ENCODE data around the gene OXGR1. TPM values are rescaled to one million over a fixed set of nuclear protein-coding genes. Genes with fewer than 3 reads are reported as not detected.

OXGR1 gene
- total and polyA plus RNA-seq, 2 of the 4 experiments (the other 2 are of a cell fraction): not detected

GRCh38 chr13:96968027-96968426 lies 26.2 kb downstream of the OXGR1 start:
- DNase-seq (no peak), ATAC-seq (ENCODE audit: low read depth) (no peak)
- no peak overlapping the region for H3K27ac ChIP-seq (ENCODE audit: insufficient read depth, low read length)
- H3K36me3 ChIP-seq (ENCODE audit: control insufficient read depth, insufficient read depth, low read length): no peaks in the 10 kb centered on the region
- no peak overlapping the region for H2BK20ac ChIP-seq (ENCODE audit: low read depth, low read length)
- no TSS peak for BruUV-seq (replicated peaks)
- H2BK15ac ChIP-seq (ENCODE audit: low read depth, low read length): no peak overlapping the region
- H3K9me3 ChIP-seq (ENCODE audit: control insufficient read depth, insufficient read depth, low read length): peaks cover 10% of the 10 kb centered on the region
- TF ChIP-seq POLR2A (IDR thresholded peaks at IDR 0.05; ENCODE audit: low read depth, low read length) (no peak), MXI1 (IDR thresholded peaks at IDR 0.05; ENCODE audit: borderline replicate concordance, low read depth, low read length) (no peak)
- in situ Hi-C loops (cut with MboI; ENCODE audit: low sequenced_read_pairs): no loop called here
- no peak overlapping the region for H3K56ac ChIP-seq (ENCODE audit: extremely low read depth, insufficient read depth, low read length)
- H3K23ac ChIP-seq (ENCODE audit: low read depth, low read length): no peak overlapping the region
- H3K18ac ChIP-seq (ENCODE audit: low read depth, low read length): no peak overlapping the region
- no peak overlapping the region for H4K5ac ChIP-seq (ENCODE audit: low read depth, low read length)
- no peak overlapping the region for H3K4ac ChIP-seq (ENCODE audit: low read depth, low read length)
- no CpG with 5 or more reads among the region's 2 CpGs for WGBS, 2 experiments (ENCODE audit: extremely low coverage in 2 of 2, insufficient read length in 1 of 2)
- no peaks in the 10 kb centered on the region for H4K20me1 ChIP-seq (ENCODE audit: insufficient read depth, low read length)
- H2AK9ac ChIP-seq (replicated peaks; ENCODE audit: low read depth, low read length, poor library complexity): no peak overlapping the region
- dilution Hi-C loops (cut with HindIII; ENCODE audit: low sequenced_read_pairs, unreplicated experiment): no loop called here
- POLR2A ChIA-PET (ENCODE audit: unreplicated experiment): no interaction called here
- H2AFZ ChIP-seq (replicated peaks; ENCODE audit: low read length, poor library complexity): no peak overlapping the region
- no peak overlapping the region for H2AK5ac ChIP-seq (ENCODE audit: low read depth, low read length)
- H4K91ac ChIP-seq (ENCODE audit: insufficient read depth, low read depth, low read length): no peak overlapping the region
- H3K9me1 ChIP-seq (ENCODE audit: insufficient read depth, low read length): no peaks in the 10 kb centered on the region
- H2BK120ac ChIP-seq (ENCODE audit: low read depth, low read length): no peak overlapping the region
- intact Hi-C loops (cut with micrococcal nuclease): no loop called here
- H3K9ac ChIP-seq (ENCODE audit: low read depth, low read length): no peak overlapping the region
- CTCF ChIA-PET: no interaction called here
- no peaks in the 10 kb centered on the region for H3K4me1 ChIP-seq (ENCODE audit: control insufficient read depth, insufficient read depth, low read length)
- H3K79me1 ChIP-seq (ENCODE audit: low read depth in 1 of 2, low read length in 2 of 2): no peaks in the 10 kb centered on the region
- H3K4me3 ChIP-seq (ENCODE audit: insufficient read depth, low read depth, low read length): no peak overlapping the region
- no peak overlapping the region for H3K14ac ChIP-seq (replicated peaks; ENCODE audit: low read depth, low read length)
- no peaks in the 10 kb centered on the region for H3K27me3 ChIP-seq (ENCODE audit: control insufficient read depth, insufficient read depth, low read length)
- H4K8ac ChIP-seq (ENCODE audit: low read depth in 2 of 2, low read length in 2 of 2): no peak overlapping the region
- no peak overlapping the region for H3K4me2 ChIP-seq (ENCODE audit: low read depth, low read length)
- no peak overlapping the region for H2BK5ac ChIP-seq (ENCODE audit: low read depth, low read length, poor library complexity, severe bottlenecking)
